Glomerular visceral epithelial cell (primary cell): ENCODE measurements around the gene ADCY1.
A peak's percentile ranks its signal among the peaks of the same experiment; 100 is the strongest.
"Not testable (repeated sequence)": the region's sequence is repeated elsewhere in the genome, so short reads cannot be mapped to it uniquely, and the experiment has no call there.

Experiments used
- DNase-seq: peaks from one replicate; pipeline ENCODE4 v3.0.0-alpha.2; 2016; ENCODE audit errors: extremely low spot score

Gene ADCY1

DNA sequence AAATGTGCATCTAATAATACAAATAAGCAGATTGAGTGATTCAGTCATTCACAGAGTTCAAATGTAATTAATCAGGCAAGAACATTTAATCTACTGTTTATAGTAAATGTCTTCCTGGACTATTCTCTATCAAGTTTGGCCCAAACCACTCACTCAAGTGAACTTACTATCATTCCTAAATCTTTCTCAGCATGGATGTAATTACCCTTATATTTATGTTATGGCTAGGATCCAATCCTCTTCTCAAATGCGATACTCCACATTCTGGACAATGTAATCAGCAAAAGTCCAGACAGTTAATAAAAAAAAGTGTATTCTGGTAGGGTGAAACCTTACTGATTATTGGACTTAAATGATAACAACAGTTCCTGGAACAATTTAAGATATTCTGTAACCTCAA lies 185.3 kb downstream of the ADCY1 start:
- not testable (repeated sequence) for DNase-seq

- not testable (repeated sequence) for DNase-seq
Observed at GRCh38 chr7:45761545-45762205, 187.5 kb downstream of the ADCY1 start.

GRCh38 chr7:45762225-45762994 lies 188.2 kb downstream of the ADCY1 start:
- DNase-seq = not testable (repeated sequence)

DNA sequence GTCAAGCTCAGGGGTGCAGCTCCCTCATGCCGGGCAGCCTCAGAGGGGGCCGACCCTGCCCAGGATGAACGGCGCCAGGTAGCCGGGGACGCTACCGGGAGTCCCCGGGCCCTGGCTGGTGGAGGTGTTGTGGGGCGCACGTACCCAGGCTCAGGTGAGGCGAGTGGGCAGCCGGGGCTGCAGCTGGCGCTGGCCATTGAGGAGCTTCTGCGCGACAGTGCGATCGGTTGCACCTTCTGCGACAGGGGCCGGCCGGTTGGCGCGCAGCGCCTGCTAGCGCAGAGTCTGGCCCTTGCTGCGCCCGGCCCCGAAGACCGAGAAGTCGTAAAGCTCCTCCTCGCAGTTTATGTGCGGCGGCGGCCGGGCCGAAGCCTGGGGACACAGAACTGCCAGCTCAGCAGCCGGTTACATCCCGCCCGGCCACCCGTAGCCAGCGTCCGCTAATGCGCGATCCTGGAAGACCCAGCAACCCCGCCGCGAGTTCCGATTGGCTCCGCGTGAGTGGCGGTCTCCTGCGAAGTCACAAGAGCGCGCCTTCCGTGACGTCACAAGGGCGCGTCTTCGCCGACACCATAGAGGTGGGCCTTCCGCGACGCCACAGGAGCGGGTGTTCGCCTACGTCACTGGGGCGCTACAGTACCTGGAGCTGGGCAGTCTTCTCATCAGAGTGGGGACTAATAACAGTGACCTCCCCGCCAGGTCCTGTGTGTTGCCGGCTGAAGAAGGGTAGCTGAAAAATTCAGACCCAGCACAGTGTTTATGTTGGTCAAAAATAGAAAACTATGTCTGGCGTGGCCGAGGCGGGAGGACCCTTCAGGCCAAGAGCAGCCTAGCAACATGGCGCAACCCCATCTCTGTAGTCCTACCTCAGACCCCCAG lies 194.6 kb downstream of the ADCY1 start:
- peak; percentile 96 for DNase-seq

DNA sequence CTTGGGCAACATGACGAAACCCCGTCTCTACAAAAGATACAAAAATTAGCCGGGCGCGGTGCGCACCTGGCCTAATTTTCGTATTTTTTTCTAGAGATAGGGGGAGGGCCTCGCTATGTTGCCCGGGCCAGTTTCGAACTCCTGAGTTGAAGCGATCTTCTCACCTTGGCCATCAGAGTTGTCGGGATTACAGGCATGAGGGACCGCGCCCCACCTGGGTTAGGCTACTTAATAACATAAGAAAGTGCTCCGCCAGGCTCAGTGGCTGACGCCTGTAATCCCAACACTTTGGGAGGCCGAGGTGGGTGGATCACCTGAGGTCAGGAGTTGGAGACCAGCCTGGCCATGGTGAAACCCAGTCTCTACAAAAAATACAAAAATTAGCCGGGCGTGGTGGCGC lies 195.5 kb downstream of the ADCY1 start:
- DNase-seq = not testable (repeated sequence)
